ENCODE data around the gene ACCS.

Gene ACCS

GRCh38 chr11:44128729-44129128, 62.7 kb downstream of the ACCS start:
- TF ChIP-seq SIN3A (IDR thresholded peaks at IDR 0.05; ENCODE audit: borderline replicate concordance, insufficient read depth, low read length): no peak
- TF ChIP-seq POLR2AphosphoS5 (IDR thresholded peaks at IDR 0.05; ENCODE audit: low read depth, low read length): no peak
- no peak for TF ChIP-seq FOXP2 (optimal IDR thresholded peaks at IDR 0.05; ENCODE audit: borderline replicate concordance, extremely low read depth, extremely low read length, insufficient read depth)
- TF ChIP-seq REST (IDR thresholded peaks at IDR 0.05; ENCODE audit: insufficient read depth in 1 of 2, low read depth in 2 of 2, low read length in 2 of 2): no peak
- no peak for TF ChIP-seq TAF1 (IDR thresholded peaks at IDR 0.05; ENCODE audit: borderline replicate concordance, insufficient read depth, low read length)

- TF ChIP-seq REST (IDR thresholded peaks at IDR 0.05; ENCODE audit: insufficient read depth in 1 of 2, low read depth in 2 of 2, low read length in 2 of 2) (no peak), FOXP2 (optimal IDR thresholded peaks at IDR 0.05; ENCODE audit: borderline replicate concordance, extremely low read depth, extremely low read length, insufficient read depth) (no peak), SIN3A (IDR thresholded peaks at IDR 0.05; ENCODE audit: borderline replicate concordance, insufficient read depth, low read length) (no peak), TAF1 (IDR thresholded peaks at IDR 0.05; ENCODE audit: borderline replicate concordance, insufficient read depth, low read length) (no peak), POLR2AphosphoS5 (IDR thresholded peaks at IDR 0.05; ENCODE audit: low read depth, low read length) (no peak)
Observed at GRCh38 chr11:44130751-44131150, 64.7 kb downstream of the ACCS start.

- TF ChIP-seq SIN3A (IDR thresholded peaks at IDR 0.05; ENCODE audit: borderline replicate concordance, insufficient read depth, low read length) (no peak), TAF1 (IDR thresholded peaks at IDR 0.05; ENCODE audit: borderline replicate concordance, insufficient read depth, low read length) (no peak), POLR2AphosphoS5 (IDR thresholded peaks at IDR 0.05; ENCODE audit: low read depth, low read length) (no peak), FOXP2 (optimal IDR thresholded peaks at IDR 0.05; ENCODE audit: borderline replicate concordance, extremely low read depth, extremely low read length, insufficient read depth) (no peak), REST (IDR thresholded peaks at IDR 0.05; ENCODE audit: insufficient read depth in 1 of 2, low read depth in 2 of 2, low read length in 2 of 2) (no peak)
Observed at GRCh38 chr11:44133335-44133946, 67.4 kb downstream of the ACCS start.
